HG03442 (cell line): ENCODE results near the gene SEPHS2.
"Not testable (repeated sequence)": the region's sequence is repeated elsewhere in the genome, so short reads cannot be mapped to it uniquely, and the experiment has no call there.

Experiments used
- ATAC-seq: cut with Tn5 transposase; IDR thresholded peaks from one replicate; pipeline ENCODE4 v1.9.1; 2021; ENCODE audit warnings: mild to moderate bottlenecking, moderate library complexity; ENCODE audit not compliant: unreplicated experiment

The SEPHS2 gene

GRCh38 chr16:30445408-30446202, at the start of gene SEPHS2:
Gene SEPHS2, minus strand, starts transcription at chr16:30445874. Its CDS starts 147 bp downstream, at chr16:30445727.
- ATAC-seq: peak; percentile 85

- ATAC-seq: no peak
Measured at GRCh38 chr16:30494709-30495108, 49.0 kb upstream of the SEPHS2 start.

GRCh38 chr16:30493941-30494488, 48.3 kb upstream of the SEPHS2 start:
- no peak for ATAC-seq

GRCh38 chr16:30491744-30492308, 46.2 kb upstream of the SEPHS2 start:
- ATAC-seq: no peak

- no peak for ATAC-seq
Measured at GRCh38 chr16:30491229-30491628, 45.6 kb upstream of the SEPHS2 start.

- ATAC-seq: no peak
Measured at GRCh38 chr16:30490210-30490609, 44.5 kb upstream of the SEPHS2 start.

GRCh38 chr16:30488764-30489605, 43.3 kb upstream of the SEPHS2 start:
- ATAC-seq: no peak

GRCh38 chr16:30485818-30486436, 40.3 kb upstream of the SEPHS2 start:
- no peak for ATAC-seq

GRCh38 chr16:30484887-30485286, 39.2 kb upstream of the SEPHS2 start:
- no peak for ATAC-seq

GRCh38 chr16:30482366-30482765, 36.7 kb upstream of the SEPHS2 start:
- no peak for ATAC-seq

GRCh38 chr16:30481381-30481780, 35.7 kb upstream of the SEPHS2 start:
- no peak for ATAC-seq

GRCh38 chr16:30478766-30479478, 33.2 kb upstream of the SEPHS2 start:
- ATAC-seq: no peak

- not testable (repeated sequence) for ATAC-seq
Measured at GRCh38 chr16:30477773-30478172, 32.1 kb upstream of the SEPHS2 start.

GRCh38 chr16:30476991-30477390, 31.3 kb upstream of the SEPHS2 start:
- no peak for ATAC-seq

- ATAC-seq: no peak
Measured at GRCh38 chr16:30474684-30475083, 29.0 kb upstream of the SEPHS2 start.

- ATAC-seq: no peak
Measured at GRCh38 chr16:30474074-30474452, 28.4 kb upstream of the SEPHS2 start.

- ATAC-seq: no peak
Measured at GRCh38 chr16:30473231-30474073, 27.8 kb upstream of the SEPHS2 start.

GRCh38 chr16:30472328-30472942, 26.8 kb upstream of the SEPHS2 start, which contains the start of gene ITGAL:
Gene ITGAL, plus strand, starts transcription at chr16:30472742. Its CDS starts 96 bp downstream, at chr16:30472838.
- peak; percentile 40 for ATAC-seq

- peak; percentile 1 for ATAC-seq
Measured at GRCh38 chr16:30470632-30470995, 24.9 kb upstream of the SEPHS2 start.
